Fibroblast of skin of right biceps (primary cell): ENCODE measurements around the gene DLG3.
A peak's percentile ranks its signal among the peaks of the same experiment; 100 is the strongest.

ENCODE experiments used
- DNase-seq: peaks from one replicate; pipeline ENCODE4 v3.0.0-alpha.2; 2013

The DLG3 gene

DNA sequence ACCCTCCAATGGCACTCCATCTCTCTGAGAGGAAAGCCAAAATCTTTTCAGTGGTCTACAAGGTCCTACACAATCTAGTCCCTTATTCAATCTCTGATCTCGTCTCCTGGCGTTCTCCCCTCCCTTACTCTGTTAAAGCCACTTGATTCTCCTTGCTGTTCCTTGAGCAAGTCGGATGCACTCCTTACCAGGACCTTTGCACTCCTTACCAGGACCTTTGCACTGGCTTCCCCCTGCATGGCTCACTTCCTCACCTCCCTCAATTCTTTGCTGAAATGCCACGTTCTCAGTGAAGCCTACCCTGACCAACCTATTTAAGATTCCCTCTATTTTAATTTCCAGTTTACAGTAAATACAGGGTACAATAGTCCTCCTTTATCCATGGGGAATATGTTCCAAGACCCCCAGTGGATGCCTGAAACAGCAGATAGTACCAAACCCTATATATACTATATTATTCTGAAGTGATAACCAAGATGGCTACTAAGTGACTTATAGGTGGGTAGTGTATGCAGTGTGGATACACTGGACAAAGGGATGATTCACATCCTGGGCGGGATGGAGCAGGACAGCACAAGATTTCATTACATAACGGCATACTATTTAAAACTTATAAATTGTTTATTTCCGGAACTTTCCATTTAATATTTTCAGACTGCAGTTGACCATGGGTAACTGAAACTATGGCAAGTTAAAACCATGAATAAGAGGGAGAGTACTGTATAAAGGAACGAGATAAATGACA, 6.5 kb upstream of the DLG3 start:
- no peak for DNase-seq

DNA sequence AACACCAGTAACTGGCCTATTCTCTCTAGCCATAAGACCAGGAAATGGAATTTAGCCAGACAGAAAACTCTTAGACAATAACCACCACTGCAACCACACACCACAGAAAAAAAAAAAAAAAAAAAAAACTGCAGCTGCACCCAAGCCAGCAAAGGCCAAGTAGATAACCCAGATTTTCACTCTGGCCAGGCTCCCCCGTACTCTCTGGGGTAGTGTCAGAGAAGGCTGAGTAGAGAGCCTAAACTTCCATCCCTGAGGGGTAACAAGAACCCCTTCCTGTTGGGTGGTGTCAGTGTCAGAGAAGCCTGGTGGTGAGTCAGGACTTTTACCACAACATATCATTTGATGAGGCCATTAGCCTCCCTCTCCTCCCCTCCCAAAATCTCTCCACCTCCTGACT, 5.6 kb upstream of the DLG3 start:
- DNase-seq, result peak; percentile 21

GRCh38 chrX:70442224-70442623, 2.4 kb upstream of the DLG3 start:
- DNase-seq, result no peak

GRCh38 chrX:70444946-70445656, 466 bp downstream of the DLG3 start:
- no peak for DNase-seq

- DNase-seq, result no peak
Observed at GRCh38 chrX:70445951-70446350, 1.3 kb downstream of the DLG3 start.

DNA sequence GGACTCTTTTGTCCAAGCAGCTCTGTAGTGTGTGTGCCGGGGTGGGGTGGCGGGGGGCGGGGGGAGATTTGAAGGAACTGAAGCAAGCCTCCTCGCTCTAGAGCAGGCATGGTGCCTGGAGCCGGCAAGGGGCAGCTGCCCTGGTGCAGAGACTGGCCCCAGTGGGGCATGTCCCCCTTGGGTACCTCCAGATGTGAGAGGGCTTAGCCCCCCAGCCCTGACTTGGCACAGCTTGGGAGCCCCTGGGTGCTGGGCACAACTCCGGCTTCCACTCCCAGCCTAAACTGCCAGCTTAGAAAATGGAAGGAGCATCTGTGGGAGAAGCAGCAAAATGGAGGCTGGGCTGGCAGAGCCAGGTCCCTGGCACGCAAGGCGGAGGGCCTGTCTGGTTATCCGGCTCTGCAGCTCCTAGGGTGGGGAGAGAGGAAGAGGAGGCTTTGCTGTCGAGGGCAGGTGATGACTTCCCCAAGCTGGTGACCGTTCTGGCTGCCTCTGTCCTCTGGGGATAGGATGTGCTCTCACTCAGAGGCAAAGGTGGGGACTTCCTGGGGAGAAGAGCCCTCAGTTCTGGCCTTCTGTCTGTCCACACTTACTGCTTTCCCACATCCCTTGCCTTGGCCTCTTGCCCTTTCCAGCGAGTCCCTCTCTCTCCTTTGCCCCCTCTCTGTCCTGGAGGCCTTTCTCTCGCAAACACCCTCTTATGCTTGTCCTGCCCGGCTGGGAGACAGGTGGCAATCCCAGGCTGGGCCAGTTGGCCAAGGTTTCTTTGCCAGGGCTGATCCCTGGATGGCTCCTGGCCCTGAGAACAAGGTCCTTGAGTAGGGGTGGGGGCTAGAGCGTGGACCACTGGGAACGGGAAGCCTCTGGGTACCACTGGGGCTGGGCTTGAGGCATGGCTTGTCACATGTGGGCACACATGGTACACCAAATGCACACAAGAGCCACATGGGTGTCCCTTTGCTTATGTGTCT, 2.0 kb downstream of the DLG3 start:
- DNase-seq, result no peak

- DNase-seq, result no peak
Observed at GRCh38 chrX:70449457-70449966, 4.9 kb downstream of the DLG3 start.

GRCh38 chrX:70452143-70452733, 7.6 kb downstream of the DLG3 start:
- DNase-seq, result peak; percentile 56

GRCh38 chrX:70453024-70453618, 8.5 kb downstream of the DLG3 start:
- DNase-seq, result no peak

DNA sequence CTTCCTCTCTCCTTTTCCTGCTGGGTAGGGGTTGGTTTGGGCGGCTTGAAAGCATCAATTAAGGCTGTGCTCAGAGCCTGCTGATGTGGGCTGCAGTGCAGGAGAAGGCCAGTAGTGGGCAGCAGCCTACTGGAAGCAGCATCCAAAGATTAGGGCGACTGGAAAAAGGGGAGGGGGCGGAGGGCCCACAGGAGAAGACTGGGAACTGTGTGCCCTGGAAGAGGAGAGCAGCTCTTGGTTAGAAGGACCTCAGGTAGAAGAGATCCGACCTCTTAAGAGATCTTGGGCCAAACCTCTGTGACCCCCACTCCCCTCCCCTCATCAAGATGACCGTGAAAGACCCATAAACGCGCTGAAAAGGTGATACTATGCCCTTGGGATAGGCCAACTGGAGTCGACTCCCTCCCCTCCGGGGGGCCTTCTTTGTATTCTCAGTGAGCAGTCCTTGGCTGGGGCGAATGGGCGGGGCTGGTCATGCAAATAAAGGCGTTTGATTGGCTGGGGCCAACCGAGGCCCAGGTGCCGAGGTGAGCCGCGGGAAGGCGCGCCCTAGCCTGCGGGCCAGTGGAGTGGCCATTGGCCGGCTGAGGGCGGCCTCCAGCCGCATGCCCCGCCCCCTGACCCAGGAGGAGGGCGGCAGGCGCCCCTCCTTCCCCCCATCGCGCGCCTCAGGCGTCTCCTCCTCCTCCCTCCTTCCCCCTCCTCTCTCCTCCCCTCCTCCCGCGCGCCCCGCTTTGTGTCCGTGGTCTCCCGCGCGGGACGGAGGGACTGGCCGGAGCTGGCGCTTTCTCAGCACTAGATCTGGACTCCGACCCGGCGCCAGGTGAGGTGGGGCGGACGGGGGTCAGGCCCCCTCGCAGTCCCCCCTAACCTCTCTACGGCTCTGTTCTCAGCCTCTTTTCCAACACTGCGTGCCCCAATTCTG, 10.1 kb downstream of the DLG3 start:
- peak; percentile 52 for DNase-seq

GRCh38 chrX:70455366-70456202, 10.9 kb downstream of the DLG3 start:
- no peak for DNase-seq

GRCh38 chrX:70456256-70456655, 11.6 kb downstream of the DLG3 start:
- DNase-seq, result no peak

- DNase-seq, result no peak
Observed at GRCh38 chrX:70461026-70461425, 16.4 kb downstream of the DLG3 start.

- DNase-seq, result no peak
Observed at GRCh38 chrX:70464051-70464450, 19.4 kb downstream of the DLG3 start.

- no peak for DNase-seq
Observed at GRCh38 chrX:70466968-70467367, 22.3 kb downstream of the DLG3 start.

DNA sequence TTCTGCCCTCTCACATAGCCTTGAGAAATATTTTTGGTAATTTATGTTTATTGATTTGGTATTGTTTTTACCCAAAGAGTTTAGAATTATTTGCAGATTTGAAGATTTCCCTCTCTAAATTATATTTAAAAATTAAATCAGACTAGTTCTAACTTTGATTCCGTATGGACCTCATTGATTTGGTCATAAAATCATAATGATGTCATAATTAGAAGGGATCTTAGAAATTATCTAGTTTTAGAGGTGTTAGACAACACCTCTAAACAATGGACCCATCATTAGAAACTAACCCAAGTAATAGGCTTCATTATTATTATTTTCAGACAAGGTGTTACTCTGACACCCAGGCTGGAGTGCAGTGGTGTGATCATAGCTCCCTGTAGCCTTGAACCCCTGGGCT, 24.1 kb downstream of the DLG3 start:
- no peak for DNase-seq

GRCh38 chrX:70470850-70471289, 26.2 kb downstream of the DLG3 start:
- no peak for DNase-seq

DNA sequence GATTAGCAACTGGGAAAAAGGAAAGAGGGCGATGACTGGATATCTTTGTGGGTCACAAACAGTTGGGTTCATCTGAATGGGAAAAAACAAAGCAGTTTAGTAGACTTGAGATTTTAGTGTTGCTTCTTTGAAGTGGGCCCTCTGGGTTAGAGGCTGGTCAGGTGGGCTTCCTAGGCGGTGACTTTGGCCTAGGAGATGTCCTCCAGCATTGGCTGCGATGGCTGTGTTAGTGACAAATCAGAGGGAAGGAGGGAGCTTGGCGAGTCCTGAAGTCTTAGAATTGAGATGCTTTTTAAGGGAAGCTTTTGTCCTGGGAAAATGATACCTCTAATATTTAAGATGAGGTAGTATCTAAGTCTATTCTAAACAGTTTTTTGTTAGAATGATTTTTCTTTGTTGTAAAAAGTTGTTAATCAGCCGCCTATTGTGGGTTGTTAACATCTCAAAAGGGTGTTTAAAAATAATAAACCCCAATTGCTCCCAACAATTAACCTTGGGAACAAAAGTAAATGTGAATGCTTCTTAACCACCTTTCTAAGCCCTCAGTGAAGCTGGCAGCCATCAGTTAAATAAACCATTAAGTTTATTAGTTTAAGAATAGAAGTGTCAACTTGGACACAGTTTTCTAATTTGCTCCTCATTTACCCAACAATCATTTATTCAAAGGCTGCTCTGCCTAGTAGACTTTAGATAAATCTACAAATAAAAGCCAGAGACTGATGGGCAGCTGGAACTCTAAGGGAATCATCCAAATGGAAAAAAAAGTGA, 31.7 kb downstream of the DLG3 start:
- no peak for DNase-seq
